NK-92 (cell line): ENCODE results near the gene LRMDA.

Experiments
- DNase-seq: peaks from one replicate; lab custom pipeline; 2025; ENCODE audit not compliant: unreplicated experiment; lab: John Stamatoyannopoulos, UW

LRMDA gene

GRCh38 chr10:75418712-75419111, 12.7 kb upstream of the LRMDA start:
- DNase-seq = no peak

- no peak for DNase-seq
Observed at GRCh38 chr10:75422913-75423312, 8.5 kb upstream of the LRMDA start.

- no peak for DNase-seq
Observed at GRCh38 chr10:75424571-75424970, 6.9 kb upstream of the LRMDA start.

GRCh38 chr10:75425291-75426079, 5.9 kb upstream of the LRMDA start:
- no peak for DNase-seq

GRCh38 chr10:75426880-75427279, 4.5 kb upstream of the LRMDA start:
- DNase-seq = no peak

- DNase-seq = no peak
Observed at GRCh38 chr10:75427951-75428350, 3.5 kb upstream of the LRMDA start.

GRCh38 chr10:75428434-75429158, 2.8 kb upstream of the LRMDA start:
- no peak for DNase-seq

GRCh38 chr10:75429159-75429827, 2.1 kb upstream of the LRMDA start:
- DNase-seq = no peak

GRCh38 chr10:75430000-75430763, 1.2 kb upstream of the LRMDA start:
- no peak for DNase-seq

- DNase-seq = no peak
Observed at GRCh38 chr10:75432176-75432575, 752 bp downstream of the LRMDA start.

GRCh38 chr10:75432763-75433162, 1.3 kb downstream of the LRMDA start:
- DNase-seq = no peak

- no peak for DNase-seq
Observed at GRCh38 chr10:75433216-75433615, 1.8 kb downstream of the LRMDA start.

GRCh38 chr10:75434291-75434690, 2.9 kb downstream of the LRMDA start:
- no peak for DNase-seq

GRCh38 chr10:75435291-75435690, 3.9 kb downstream of the LRMDA start:
- no peak for DNase-seq

GRCh38 chr10:75436896-75437295, 5.5 kb downstream of the LRMDA start:
- DNase-seq = no peak

- DNase-seq = no peak
Observed at GRCh38 chr10:75437693-75438092, 6.3 kb downstream of the LRMDA start.

- DNase-seq = no peak
Observed at GRCh38 chr10:75438275-75438674, 6.9 kb downstream of the LRMDA start.

GRCh38 chr10:75439811-75440210, 8.4 kb downstream of the LRMDA start:
- DNase-seq = no peak

- DNase-seq = no peak
Observed at GRCh38 chr10:75440271-75440793, 8.9 kb downstream of the LRMDA start.

- no peak for DNase-seq
Observed at GRCh38 chr10:75441196-75441595, 9.8 kb downstream of the LRMDA start.

- DNase-seq = no peak
Observed at GRCh38 chr10:75441682-75442081, 10.3 kb downstream of the LRMDA start.
